Measurements from ENCODE around the gene FANCC.
"Not testable (repeated sequence)": the region's sequence is repeated elsewhere in the genome, so short reads cannot be mapped to it uniquely, and the experiment has no call there.

DNA sequence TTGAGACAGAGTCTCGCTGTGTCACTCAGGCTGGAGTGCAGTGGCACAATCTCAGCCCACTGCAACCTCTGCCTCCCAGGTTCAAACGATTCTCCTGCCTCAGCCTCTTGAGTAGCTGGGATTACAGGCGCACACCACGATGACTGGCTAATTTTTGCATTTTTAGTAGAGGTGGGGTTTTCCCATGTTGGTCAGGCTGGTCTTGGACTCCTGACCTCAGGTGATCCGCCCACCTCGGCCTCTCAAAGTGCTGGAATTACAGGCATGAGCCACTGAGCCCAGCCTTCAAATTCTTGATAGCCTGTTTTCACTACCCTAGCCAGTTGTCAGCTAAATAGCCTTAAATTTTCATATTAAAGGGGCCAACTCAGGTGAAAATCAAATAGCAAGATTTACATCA, 11.6 kb upstream of the FANCC start:
- TF ChIP-seq, protein P1, sequence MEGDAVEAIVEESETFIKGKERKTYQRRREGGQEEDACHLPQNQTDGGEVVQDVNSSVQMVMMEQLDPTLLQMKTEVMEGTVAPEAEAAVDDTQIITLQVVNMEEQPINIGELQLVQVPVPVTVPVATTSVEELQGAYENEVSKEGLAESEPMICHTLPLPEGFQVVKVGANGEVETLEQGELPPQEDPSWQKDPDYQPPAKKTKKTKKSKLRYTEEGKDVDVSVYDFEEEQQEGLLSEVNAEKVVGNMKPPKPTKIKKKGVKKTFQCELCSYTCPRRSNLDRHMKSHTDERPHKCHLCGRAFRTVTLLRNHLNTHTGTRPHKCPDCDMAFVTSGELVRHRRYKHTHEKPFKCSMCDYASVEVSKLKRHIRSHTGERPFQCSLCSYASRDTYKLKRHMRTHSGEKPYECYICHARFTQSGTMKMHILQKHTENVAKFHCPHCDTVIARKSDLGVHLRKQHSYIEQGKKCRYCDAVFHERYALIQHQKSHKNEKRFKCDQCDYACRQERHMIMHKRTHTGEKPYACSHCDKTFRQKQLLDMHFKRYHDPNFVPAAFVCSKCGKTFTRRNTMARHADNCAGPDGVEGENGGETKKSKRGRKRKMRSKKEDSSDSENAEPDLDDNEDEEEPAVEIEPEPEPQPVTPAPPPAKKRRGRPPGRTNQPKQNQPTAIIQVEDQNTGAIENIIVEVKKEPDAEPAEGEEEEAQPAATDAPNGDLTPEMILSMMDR (IDR thresholded peaks at IDR 0.05; ENCODE audit: low read depth, low read length, missing input control): not testable (repeated sequence)
- TF ChIP-seq TAF1 (conservative IDR thresholded peaks at IDR 0.05); GABPA (IDR thresholded peaks at IDR 0.05 in 1 of 2, conservative IDR thresholded peaks at IDR 0.05 in 1 of 2); RXRA (IDR thresholded peaks at IDR 0.05); RAD21 (IDR thresholded peaks at IDR 0.05): not testable (repeated sequence)
- TF ChIP-seq, protein P2, sequence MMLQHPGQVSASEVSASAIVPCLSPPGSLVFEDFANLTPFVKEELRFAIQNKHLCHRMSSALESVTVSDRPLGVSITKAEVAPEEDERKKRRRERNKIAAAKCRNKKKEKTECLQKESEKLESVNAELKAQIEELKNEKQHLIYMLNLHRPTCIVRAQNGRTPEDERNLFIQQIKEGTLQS (IDR thresholded peaks at IDR 0.05): not testable (repeated sequence)

Data from liver (tissue), 3 donors.